T-cell (primary cell): Measurements from ENCODE around the gene SH3RF3. TPM values are rescaled to one million over a fixed set of nuclear protein-coding genes. Genes with fewer than 3 reads are reported as not detected.
A peak's percentile ranks its signal among the peaks of the same experiment; 100 is the strongest.

ENCODE experiments used
- ATAC-seq, 4 experiments: fragments of 200-7000 bp in 3 of 4; fragments of 150-1000 bp in 1 of 4; cut with Tn5 transposase; replicated peaks in 1 of 4; 1 replicate in 3 of 4; 2 replicates in 1 of 4; pipeline ENCODE4 v1.10.0; 2021; ENCODE audit warnings: moderate library complexity in 3 of 4, mild to moderate bottlenecking in 2 of 4, moderate number of reproducible peaks in 1 of 4
- CTCF ChIA-PET, 2 donors: fragments of 300-600 bp; sonication (Branson Sonifier 250); formaldehyde crosslinking; loops; one replicate each; lab custom pipeline; 2022; ENCODE audit warnings: antibody characterized with exemption in 2 of 2; lab: Charles Lee
- POLR2A ChIA-PET, 2 donors: fragments of 300-600 bp; sonication (Branson Sonifier 250); formaldehyde crosslinking; loops; one replicate each; lab custom pipeline; 2022; ENCODE audit warnings: antibody characterized with exemption in 2 of 2; lab: Charles Lee
- DNase-seq, 35 experiments: peaks; one replicate each; pipeline versions ENCODE4 v3.0.0 to v3.0.0-alpha.2; 2013 to 2023
- H3K27ac ChIP-seq: one replicate; pipeline ENCODE4 v1.5.1; 2013; ENCODE audit warnings: low read length
- H3K27me3 ChIP-seq, 2 experiments: replicated peaks in 1 of 2; 1 replicate in 1 of 2; 2 replicates in 1 of 2; pipeline versions ENCODE4 v1.6.1 to v1.7.0; 2013; ENCODE audit warnings: low read length in 1 of 2, mixed read lengths in 1 of 2; ENCODE audit not compliant: control insufficient read depth in 2 of 2, insufficient read depth in 2 of 2; ENCODE audit errors: extremely low read depth in 1 of 2
- H3K36me3 ChIP-seq, 2 donors: 1 replicate in 1 of 2; 2 replicates in 1 of 2; pipeline versions ENCODE4 v1.6.1 to v1.7.0; 2013; ENCODE audit warnings: low read length in 1 of 2; ENCODE audit not compliant: control insufficient read depth in 2 of 2, insufficient read depth in 1 of 2; ENCODE audit errors: extremely low read depth in 1 of 2
- H3K4me1 ChIP-seq, 2 experiments: 1 replicate in 1 of 2; 2 replicates in 1 of 2; pipeline versions ENCODE4 v1.6.1 to v1.7.0; 2013; ENCODE audit warnings: low read length in 2 of 2, mixed read lengths in 1 of 2; ENCODE audit not compliant: insufficient read depth in 2 of 2, control insufficient read depth in 1 of 2; ENCODE audit errors: extremely low read depth in 1 of 2
- H3K4me3 ChIP-seq, 2 donors: 1 replicate in 1 of 2; 2 replicates in 1 of 2; pipeline versions ENCODE4 v1.5.1 to v1.7.0; 2013; ENCODE audit warnings: mild to moderate bottlenecking in 2 of 2, low read length in 1 of 2, moderate library complexity in 1 of 2; ENCODE audit not compliant: control insufficient read depth in 1 of 2; ENCODE audit errors: extremely low read depth in 1 of 2
- H3K9me3 ChIP-seq: 2 replicates; pipeline ENCODE4 v1.7.0; 2013
- H3K27ac Mint-ChIP-seq, 2 donors: one replicate each; pipeline ENCODE4 v1.8.0; 2020 to 2021; ENCODE audit warnings: mild to moderate bottlenecking in 2 of 2, mixed read lengths in 2 of 2
- H3K27me3 Mint-ChIP-seq, 2 donors: one replicate each; pipeline ENCODE4 v1.8.0; 2021 to 2022; ENCODE audit warnings: mixed read lengths in 2 of 2
- H3K36me3 Mint-ChIP-seq: one replicate; pipeline ENCODE4 v1.8.0; 2021; ENCODE audit warnings: mixed read lengths
- H3K4me1 Mint-ChIP-seq, 3 donors: one replicate each; pipeline ENCODE4 v1.8.0; 2020 to 2022; ENCODE audit warnings: mixed read lengths in 3 of 3, mild to moderate bottlenecking in 1 of 3
- H3K4me3 Mint-ChIP-seq, 3 donors: one replicate each; pipeline ENCODE4 v1.8.0; 2020 to 2022; ENCODE audit warnings: mild to moderate bottlenecking in 3 of 3, mixed read lengths in 3 of 3, moderate library complexity in 3 of 3
- H3K9me3 Mint-ChIP-seq, 3 donors: one replicate each; pipeline ENCODE4 v1.8.0; 2020 to 2022; ENCODE audit warnings: mixed read lengths in 3 of 3
- WGBS: methylation state at CpG from one replicate; pipeline ENCODE4 v1.1.5; 2013; ENCODE audit warnings: missing lambda C conversion rate; ENCODE audit not compliant: insufficient coverage; 5-methylcytosine and 5-hydroxymethylcytosine counted together
- total RNA-seq, 35 experiments: library from RNA in 6 of 35; stranded (reverse) in 6 of 35; fragments of 120-200 nt in 1 of 35; gene quantifications; one replicate each; pipeline versions ENCODE4 v1.2.1 to v1.2.4 and lab custom pipeline; 2013 to 2026

The SH3RF3 gene
- total RNA-seq, 5 donors from 2014 or later (not counting 1 experiment from before 2014, with no cell fraction given), result 1.8 to 4.6 (median 3.6) TPM

GRCh38 chr2:109186656-109187250 is 57.7 kb downstream of the SH3RF3 start:
- ChIA-PET CTCF (no interaction called here), POLR2A (no interaction called here)
- H3K4me3 ChIP-seq, result no peak overlapping the region
- 71% methylated on average over 5 of the region's 9 CpGs for WGBS
- Mint-ChIP-seq H3K4me3 (no peak overlapping the region), H3K9me3 (peaks cover 0 to 3% (median 0%) of the 10 kb centered on the region in 3 donors), H3K27me3 (no peaks in the 10 kb centered on the region), H3K27ac (no peak overlapping the region), H3K4me1 (peaks cover 4 to 10% (median 9%) of the 10 kb centered on the region in 3 donors), H3K36me3 (peaks cover under 1% of the 10 kb centered on the region)
- H3K36me3 ChIP-seq, result no peaks in the 10 kb centered on the region
- H3K27me3 ChIP-seq, result peaks cover 0 to 16% of the 10 kb centered on the region in 2 experiments
- no peaks in the 10 kb centered on the region for H3K4me1 ChIP-seq
- no peak for DNase-seq
- no peak overlapping the region for H3K27ac ChIP-seq
- no peaks in the 10 kb centered on the region for H3K9me3 ChIP-seq
- no peak for ATAC-seq

- no peak overlapping the region for H3K27ac Mint-ChIP-seq
- H3K4me3 Mint-ChIP-seq, result no peak overlapping the region
- H3K36me3 ChIP-seq, result no peaks in the 10 kb centered on the region
- no peaks in the 10 kb centered on the region for H3K9me3 ChIP-seq
- POLR2A ChIA-PET, result no interaction called here
- CTCF ChIA-PET, result no interaction called here
- H3K9me3 Mint-ChIP-seq, result no peaks in the 10 kb centered on the region
- H3K36me3 Mint-ChIP-seq, result no peaks in the 10 kb centered on the region
- H3K27me3 Mint-ChIP-seq, result no peaks in the 10 kb centered on the region
- peaks cover 4 to 10% (median 9%) of the 10 kb centered on the region in 3 donors for H3K4me1 Mint-ChIP-seq
- no peak overlapping the region for H3K4me3 ChIP-seq
- peaks cover 0 to 16% of the 10 kb centered on the region in 2 experiments for H3K27me3 ChIP-seq
- no peaks in the 10 kb centered on the region for H3K4me1 ChIP-seq
- no peak for ATAC-seq
- no peak for DNase-seq
- WGBS, result 83% methylated on average over 14 of the region's 19 CpGs
- no peak overlapping the region for H3K27ac ChIP-seq
Observed at GRCh38 chr2:109187711-109188495, 58.9 kb downstream of the SH3RF3 start.

- Histone ChIP-seq H3K4me3 (no peak overlapping the region), H3K27me3 (peaks cover 0 to 16% of the 10 kb centered on the region in 2 experiments), H3K36me3 (no peaks in the 10 kb centered on the region), H3K27ac (no peak overlapping the region), H3K4me1 (no peaks in the 10 kb centered on the region), H3K9me3 (no peaks in the 10 kb centered on the region)
- Mint-ChIP-seq H3K4me1 (peaks cover 4 to 10% (median 9%) of the 10 kb centered on the region in 3 donors), H3K4me3 (no peak overlapping the region), H3K27me3 (no peaks in the 10 kb centered on the region), H3K36me3 (no peaks in the 10 kb centered on the region), H3K27ac (no peak overlapping the region), H3K9me3 (no peaks in the 10 kb centered on the region)
- WGBS, result 84% methylated on average over 9 of the region's 14 CpGs
- ChIA-PET POLR2A (no interaction called here), CTCF (interaction anchor here in 1 of 2 donors (0.5 kb wide), 1 partner anchor 601 kb away, joined by 4 read pairs; no protein-coding TSS in a partner anchor)
- ATAC-seq (no peak), DNase-seq (no peak)
Observed at GRCh38 chr2:109188496-109188890, 59.5 kb downstream of the SH3RF3 start.

GRCh38 chr2:109188898-109189297 is 59.9 kb downstream of the SH3RF3 start:
- WGBS, result 100% methylated on average over 1 of the region's 4 CpGs
- Mint-ChIP-seq H3K27ac (no peak overlapping the region), H3K9me3 (no peaks in the 10 kb centered on the region), H3K4me3 (no peak overlapping the region), H3K27me3 (no peaks in the 10 kb centered on the region), H3K36me3 (no peaks in the 10 kb centered on the region), H3K4me1 (peaks cover 4 to 10% (median 9%) of the 10 kb centered on the region in 3 donors)
- Histone ChIP-seq H3K4me3 (no peak overlapping the region), H3K4me1 (no peaks in the 10 kb centered on the region), H3K27ac (no peak overlapping the region), H3K27me3 (peaks cover 0 to 19% of the 10 kb centered on the region in 2 experiments), H3K36me3 (no peaks in the 10 kb centered on the region), H3K9me3 (no peaks in the 10 kb centered on the region)
- DNase-seq, result no peak
- ATAC-seq, result no peak
- ChIA-PET POLR2A (no interaction called here), CTCF (interaction anchor here in 1 of 2 donors (0.5 kb wide), 1 partner anchor 601 kb away, joined by 4 read pairs; no protein-coding TSS in a partner anchor)

- H3K9me3 ChIP-seq, result no peaks in the 10 kb centered on the region
- H3K4me3 Mint-ChIP-seq, result no peak overlapping the region
- H3K27ac Mint-ChIP-seq, result no peak overlapping the region
- no peak for ATAC-seq
- peaks cover 4 to 11% (median 7%) of the 10 kb centered on the region in 3 donors for H3K4me1 Mint-ChIP-seq
- ChIA-PET CTCF (interaction anchor here in 1 of 2 donors (0.7 kb wide), 1 partner anchor 316 kb away, joined by 6 read pairs; no protein-coding TSS in a partner anchor), POLR2A (interaction anchor here in 1 of 2 donors (0.6 kb wide), 1 partner anchor 37 kb away, joined by 4 read pairs; no protein-coding TSS in a partner anchor)
- no peaks in the 10 kb centered on the region for H3K4me1 ChIP-seq
- peaks cover 0 to 26% of the 10 kb centered on the region in 2 experiments for H3K27me3 ChIP-seq
- no peaks in the 10 kb centered on the region for H3K9me3 Mint-ChIP-seq
- H3K27ac ChIP-seq, result no peak overlapping the region
- H3K4me3 ChIP-seq, result no peak overlapping the region
- no peak for DNase-seq
- no peaks in the 10 kb centered on the region for H3K36me3 ChIP-seq
- H3K36me3 Mint-ChIP-seq, result no peaks in the 10 kb centered on the region
- H3K27me3 Mint-ChIP-seq, result peaks cover 0 to 4% of the 10 kb centered on the region in 2 donors
- no CpG with 5 or more reads among the region's 5 CpGs for WGBS
Observed at GRCh38 chr2:109189751-109190150, 60.7 kb downstream of the SH3RF3 start.

GRCh38 chr2:109193807-109194619 is 65.0 kb downstream of the SH3RF3 start:
- ATAC-seq (no peak), DNase-seq (peak in 1 of 35 experiments; percentile 39)
- Mint-ChIP-seq H3K27me3 (peaks cover 0 to 10% of the 10 kb centered on the region in 2 donors), H3K4me3 (no peak overlapping the region), H3K27ac (no peak overlapping the region), H3K36me3 (no peaks in the 10 kb centered on the region), H3K4me1 (peaks cover 0 to 5% (median 0%) of the 10 kb centered on the region in 3 donors), H3K9me3 (no peaks in the 10 kb centered on the region)
- Histone ChIP-seq H3K9me3 (no peaks in the 10 kb centered on the region), H3K4me1 (no peaks in the 10 kb centered on the region), H3K4me3 (no peak overlapping the region), H3K27ac (no peak overlapping the region), H3K36me3 (no peaks in the 10 kb centered on the region), H3K27me3 (peaks cover 2 to 43% of the 10 kb centered on the region in 2 experiments)
- WGBS, result 75% methylated on average over 9 of the region's 17 CpGs
- ChIA-PET POLR2A (interaction anchor here (0.6 to 0.7 kb wide), 2 partner anchors 330 to 1485 kb away, joined by 3 to 6 read pairs; no protein-coding TSS in a partner anchor), CTCF (no interaction called here)
